H9 (cell line): Measurements from ENCODE around the gene AMIGO3. TPM values are rescaled to one million over a fixed set of nuclear protein-coding genes. Genes with fewer than 3 reads are reported as not detected.

Source experiments
- DNase-seq: peaks from one replicate; pipeline ENCODE4 v3.0.0-alpha.2; 2017
- H2AFZ ChIP-seq: one replicate; pipeline ENCODE4 v1.6.1; 2013; ENCODE audit warnings: mild to moderate bottlenecking, low read length, control low read depth, moderate library complexity
- H2AK5ac ChIP-seq: 2 replicates; pipeline ENCODE4 v1.6.1; 2013; ENCODE audit warnings: low read length, control low read depth, mixed read lengths; ENCODE audit not compliant: insufficient read length
- H2BK120ac ChIP-seq: one replicate; pipeline ENCODE4 v1.6.1; 2013; ENCODE audit warnings: low read depth, mild to moderate bottlenecking, low read length, control low read depth, inconsistent platforms; ENCODE audit not compliant: poor library complexity, severe bottlenecking
- H2BK12ac ChIP-seq: 2 replicates; pipeline ENCODE4 v1.6.1; 2013; ENCODE audit warnings: low read length, control low read depth, mixed read lengths, low read depth; ENCODE audit not compliant: insufficient read length
- H2BK15ac ChIP-seq: 2 replicates; pipeline ENCODE4 v1.6.1; 2013; ENCODE audit warnings: low read depth, low read length, control low read depth
- H2BK20ac ChIP-seq: one replicate; pipeline ENCODE4 v1.6.1; 2013; ENCODE audit warnings: low read depth, mild to moderate bottlenecking, low read length, control low read depth, inconsistent platforms; ENCODE audit not compliant: poor library complexity, severe bottlenecking
- H2BK5ac ChIP-seq: 2 replicates; pipeline ENCODE4 v1.6.1; 2013; ENCODE audit warnings: low read length, control low read depth, mixed read lengths; ENCODE audit not compliant: insufficient read length
- H3K14ac ChIP-seq: 2 replicates; pipeline ENCODE4 v1.6.1; 2013; ENCODE audit warnings: low read length, control low read depth; ENCODE audit not compliant: insufficient read depth
- H3K18ac ChIP-seq: 2 replicates; pipeline ENCODE4 v1.6.1; 2013; ENCODE audit warnings: low read depth, mild to moderate bottlenecking, mixed read lengths, low read length, control low read depth; ENCODE audit not compliant: insufficient read length
- H3K23ac ChIP-seq: 2 replicates; pipeline ENCODE4 v1.6.1; 2013; ENCODE audit warnings: low read length, control low read depth, mixed read lengths, low read depth; ENCODE audit not compliant: insufficient read length
- H3K23me2 ChIP-seq: 2 replicates; pipeline ENCODE4 v1.6.1; 2013; ENCODE audit warnings: low read depth, mild to moderate bottlenecking, mixed read lengths, low read length, control low read depth; ENCODE audit not compliant: insufficient read length, poor library complexity, severe bottlenecking
- H3K27ac ChIP-seq: 2 replicates; pipeline ENCODE4 v1.5.1; 2013; ENCODE audit warnings: low read length, control low read depth, mixed read lengths, low read depth; ENCODE audit not compliant: insufficient read length
- H3K27me3 ChIP-seq: 2 replicates; pipeline ENCODE4 v1.6.1; 2013; ENCODE audit warnings: low read length, control low read depth, inconsistent platforms; ENCODE audit not compliant: insufficient read depth
- H3K4ac ChIP-seq: 2 replicates; pipeline ENCODE4 v1.6.1; 2013; ENCODE audit warnings: low read depth, mild to moderate bottlenecking, control low read depth, inconsistent platforms, low read length, moderate library complexity
- H3K4me1 ChIP-seq: 2 replicates; pipeline ENCODE4 v1.6.1; 2013; ENCODE audit warnings: low read length, control low read depth, inconsistent platforms; ENCODE audit not compliant: insufficient read depth
- H3K4me2 ChIP-seq: 2 replicates; pipeline ENCODE4 v1.6.1; 2013; ENCODE audit warnings: low read length, control low read depth, mixed read lengths; ENCODE audit not compliant: insufficient read length, insufficient read depth
- H3K56ac ChIP-seq: 2 replicates; pipeline ENCODE4 v1.6.1; 2013; ENCODE audit warnings: low read depth, mild to moderate bottlenecking, mixed read lengths, low read length, control low read depth; ENCODE audit not compliant: insufficient read length
- H3K79me1 ChIP-seq: 2 replicates; pipeline ENCODE4 v1.6.1; 2013; ENCODE audit warnings: low read depth, mild to moderate bottlenecking, moderate library complexity, low read length, control low read depth, inconsistent platforms; ENCODE audit not compliant: insufficient read depth, poor library complexity, severe bottlenecking
- H3K79me2 ChIP-seq: 2 replicates; pipeline ENCODE4 v1.6.1; 2013; ENCODE audit warnings: low read length, control low read depth, inconsistent platforms; ENCODE audit not compliant: insufficient read depth
- H3K9ac ChIP-seq: 2 replicates; pipeline ENCODE4 v1.6.1; 2013; ENCODE audit warnings: low read length, control low read depth, mixed read lengths; ENCODE audit not compliant: insufficient read length; ENCODE audit errors: extremely low read depth
- H3K9me3 ChIP-seq: one replicate; pipeline ENCODE4 v1.6.1; 2013; ENCODE audit warnings: low read depth, low read length, inconsistent platforms; ENCODE audit not compliant: control insufficient read depth
- H3T11ph ChIP-seq: one replicate; pipeline ENCODE4 v1.6.1; 2013; ENCODE audit warnings: mild to moderate bottlenecking, low read length, control low read depth, inconsistent platforms
- H4K20me1 ChIP-seq: one replicate; pipeline ENCODE4 v1.6.1; 2013; ENCODE audit not compliant: control insufficient read depth, insufficient read length, insufficient read depth
- H4K5ac ChIP-seq: 2 replicates; pipeline ENCODE4 v1.6.1; 2013; ENCODE audit warnings: low read depth, mild to moderate bottlenecking, mixed read lengths, low read length, control low read depth; ENCODE audit not compliant: insufficient read length
- H4K8ac ChIP-seq: replicated peaks from 2 replicates; pipeline ENCODE4 v1.6.1; 2013; ENCODE audit warnings: low read length, control low read depth, mixed read lengths, low read depth; ENCODE audit not compliant: insufficient read length
- H4K91ac ChIP-seq: 2 replicates; pipeline ENCODE4 v1.6.1; 2013; ENCODE audit warnings: low read depth, mild to moderate bottlenecking, moderate library complexity, mixed read lengths, low read length, control low read depth; ENCODE audit not compliant: insufficient read length
- H3K27ac Mint-ChIP-seq, 3 experiments: 2 replicates in 2 of 3; 3 replicates in 1 of 3; pipeline ENCODE4 v1.8.0; 2020 to 2021; ENCODE audit warnings: mixed read lengths in 3 of 3, mild to moderate bottlenecking in 1 of 3, moderate library complexity in 1 of 3
- H3K27me3 Mint-ChIP-seq: 2 replicates; pipeline ENCODE4 v1.8.0; 2021; ENCODE audit warnings: low read depth, mild to moderate bottlenecking, moderate library complexity, mixed read lengths
- H3K36me3 Mint-ChIP-seq, 3 experiments: 2 replicates in 2 of 3; 3 replicates in 1 of 3; pipeline ENCODE4 v1.8.0; 2020 to 2021; ENCODE audit warnings: low read depth in 3 of 3, mixed read lengths in 3 of 3; ENCODE audit not compliant: insufficient read depth in 1 of 3
- H3K4me1 Mint-ChIP-seq, 2 experiments: 2 replicates each; pipeline ENCODE4 v1.8.0; 2020; ENCODE audit warnings: mixed read lengths in 2 of 2
- H3K4me3 Mint-ChIP-seq, 2 experiments: 2 replicates in 1 of 2; 3 replicates in 1 of 2; pipeline ENCODE4 v1.8.0; 2020 to 2021; ENCODE audit warnings: mild to moderate bottlenecking in 2 of 2, mixed read lengths in 2 of 2, moderate library complexity in 1 of 2
- H3K9me3 Mint-ChIP-seq, 2 experiments: 2 replicates in 1 of 2; 3 replicates in 1 of 2; pipeline ENCODE4 v1.8.0; 2020; ENCODE audit warnings: mild to moderate bottlenecking in 2 of 2, mixed read lengths in 2 of 2, moderate library complexity in 1 of 2
- CTCF ChIP-seq: fragments of 200-600 bp; sonication (generic); conservative IDR thresholded peaks from 3 replicates; pipeline ENCODE4 v1.8.0; 2021; ENCODE audit warnings: antibody characterized with exemption, mild to moderate bottlenecking
- WGBS: extraction: QIAGEN DNeasy Blood & Tissue Kit; methylation state at CpG from one replicate; pipeline ENCODE4 v1.1.7; 2013; ENCODE audit warnings: missing lambda C conversion rate, low lambda C conversion rate, mixed read lengths; ENCODE audit not compliant: insufficient read length; ENCODE audit errors: extremely low coverage; 5-methylcytosine and 5-hydroxymethylcytosine counted together
- total RNA-seq: library from RNA; stranded (reverse); gene quantifications from 2 replicates; pipeline ENCODE4 v1.2.1, GENCODE V29; 2021

The AMIGO3 gene
- total RNA-seq, 1 experiment from 2014 or later = 3.8 TPM

GRCh38 chr3:49713336-49714105 lies 6.0 kb downstream of the AMIGO3 start:
- Histone ChIP-seq H3K9ac (no peak overlapping the region), H4K91ac (no peak overlapping the region), H3K4me2 (no peak overlapping the region), H4K8ac (no peak overlapping the region), H3K14ac (no peak overlapping the region), H2AK5ac (no peak overlapping the region), H3K27ac (no peak overlapping the region), H3K79me1 (no peaks in the 10 kb centered on the region), H3K27me3 (no peaks in the 10 kb centered on the region), H3K79me2 (no peaks in the 10 kb centered on the region), H2BK20ac (no peak overlapping the region), H4K20me1 (no peaks in the 10 kb centered on the region), H3K56ac (no peak overlapping the region), H2BK15ac (no peak overlapping the region), H3K4ac (no peak overlapping the region), H4K5ac (no peak overlapping the region), H2AFZ (no peak overlapping the region), H3K9me3 (no peaks in the 10 kb centered on the region), H3K23ac (no peak overlapping the region), H3T11ph (no peak overlapping the region), H3K4me1 (no peaks in the 10 kb centered on the region), H3K23me2 (peaks cover under 1% of the 10 kb centered on the region), H2BK12ac (no peak overlapping the region), H3K18ac (no peak overlapping the region), H2BK5ac (no peak overlapping the region), H2BK120ac (no peak overlapping the region)
- no peak overlapping the region for H3K27ac Mint-ChIP-seq
- no peak for TF ChIP-seq CTCF
- no CpG with 5 or more reads among the region's 25 CpGs for WGBS
- no peak overlapping the region for H3K4me3 Mint-ChIP-seq
- no peak for DNase-seq
- H3K4me1 Mint-ChIP-seq = peaks cover under 1 to 1% of the 10 kb centered on the region in 2 experiments
- H3K36me3 Mint-ChIP-seq = peaks cover 0 to 11% (median 9%) of the 10 kb centered on the region in 3 experiments; a peak in 4 of 7 replicates
- peaks cover under 1% of the 10 kb centered on the region; the same call in 1 of the 2 replicates for H3K27me3 Mint-ChIP-seq
- H3K9me3 Mint-ChIP-seq = no peaks in the 10 kb centered on the region
